ENCODE results near the gene DDC. TPM values are rescaled to one million over a fixed set of nuclear protein-coding genes. Genes with fewer than 3 reads are reported as not detected.

Gene DDC
- total RNA-seq, 1 donor from 2014 or later, result not detected

- no peak for DNase-seq
Observed at GRCh38 chr7:50454968-50455367, 110.2 kb downstream of the DDC start.

- peak; percentile 28 for DNase-seq
Observed at GRCh38 chr7:50450590-50451032, 114.6 kb downstream of the DDC start.

GRCh38 chr7:50449881-50450589 lies 115.2 kb downstream of the DDC start, which contains the start of gene FIGNL1:
Gene FIGNL1, minus strand, starts transcription at chr7:50450350. Its CDS starts 3,063 bp downstream, at chr7:50447287.
- DNase-seq, result peak; percentile 86

GRCh38 chr7:50449501-50449880 lies 115.7 kb downstream of the DDC start:
- DNase-seq, result peak; percentile 3

- DNase-seq, result no peak
Observed at GRCh38 chr7:50448823-50449222, 116.4 kb downstream of the DDC start.

- DNase-seq, result no peak
Observed at GRCh38 chr7:50446542-50446960, 118.7 kb downstream of the DDC start.

- no peak for DNase-seq
Observed at GRCh38 chr7:50436133-50436806, 128.9 kb downstream of the DDC start.

- no peak for DNase-seq
Observed at GRCh38 chr7:50431722-50432305, 133.4 kb downstream of the DDC start.

GRCh38 chr7:50431316-50431715 lies 133.9 kb downstream of the DDC start:
- no peak for DNase-seq

GRCh38 chr7:50428911-50429310 lies 136.3 kb downstream of the DDC start:
- DNase-seq, result no peak

- no peak for DNase-seq
Observed at GRCh38 chr7:50427518-50427917, 137.7 kb downstream of the DDC start.

GRCh38 chr7:50426280-50427045 lies 138.7 kb downstream of the DDC start:
- DNase-seq, result no peak

GRCh38 chr7:50425318-50425717 lies 139.9 kb downstream of the DDC start:
- no peak for DNase-seq

- DNase-seq, result no peak
Observed at GRCh38 chr7:50423860-50424259, 141.3 kb downstream of the DDC start.

GRCh38 chr7:50422858-50423257 lies 142.3 kb downstream of the DDC start:
- no peak for DNase-seq

- DNase-seq, result no peak
Observed at GRCh38 chr7:50421043-50421442, 144.2 kb downstream of the DDC start.

GRCh38 chr7:50418526-50419290 lies 146.5 kb downstream of the DDC start:
- DNase-seq, result no peak

- peak; percentile 75 for DNase-seq
Observed at GRCh38 chr7:50418086-50418515, 147.1 kb downstream of the DDC start.

- peak; percentile 5 for DNase-seq
Observed at GRCh38 chr7:50416527-50417182, 148.6 kb downstream of the DDC start.

GRCh38 chr7:50415844-50416364 lies 149.3 kb downstream of the DDC start:
- DNase-seq, result no peak

GRCh38 chr7:50413561-50413960 lies 151.6 kb downstream of the DDC start:
- no peak for DNase-seq

All from tongue (tissue), 2 donors.